Testis (tissue), 3 donors: ENCODE results near the gene SHC2. TPM values are rescaled to one million over a fixed set of nuclear protein-coding genes. Genes with fewer than 3 reads are reported as not detected.
"Not testable (repeated sequence)": the region's sequence is repeated elsewhere in the genome, so short reads cannot be mapped to it uniquely, and the experiment has no call there.

Experiments used
- DNase-seq: peaks from one replicate; pipeline ENCODE4 v3.0.0-alpha.2; 2019
- H3K27ac ChIP-seq, 2 donors: fragments of 200-600 bp; sonication (generic); one replicate each; pipeline ENCODE4 v1.5.1; 2019
- H3K27me3 ChIP-seq: fragments of 200-600 bp; sonication (generic); one replicate; pipeline ENCODE4 v1.5.1; 2019
- H3K36me3 ChIP-seq: fragments of 200-600 bp; sonication (generic); one replicate; pipeline ENCODE4 v1.5.1; 2017; ENCODE audit warnings: low read depth; ENCODE audit errors: missing control alignments
- H3K4me1 ChIP-seq: fragments of 200-600 bp; sonication (generic); one replicate; pipeline ENCODE4 v1.5.1; 2019
- H3K4me3 ChIP-seq, 2 donors: fragments of 200-600 bp; sonication (generic); one replicate each; pipeline ENCODE4 v1.5.1; 2017 to 2019
- H3K9me3 ChIP-seq: fragments of 200-600 bp; sonication (generic); one replicate; pipeline ENCODE4 v1.5.1; 2017
- CTCF ChIP-seq, 3 experiments: fragments of 450-650 bp in 2 of 3; fragments of 200-600 bp in 1 of 3; sonication (generic) in 1 of 3; IDR thresholded peaks; one replicate each; pipeline ENCODE4 v1.5.1; 2016 to 2019; ENCODE audit warnings: antibody characterized with exemption in 3 of 3, mild to moderate bottlenecking in 2 of 3, moderate library complexity in 1 of 3
- POLR2A ChIP-seq: fragments of 450-650 bp; IDR thresholded peaks from one replicate; pipeline ENCODE4 v1.6.1; 2017; ENCODE audit warnings: antibody characterized with exemption, mild to moderate bottlenecking, moderate library complexity
- WGBS, 2 donors: methylation state at CpG; one replicate each; pipeline ENCODE4 v1.1.5; 2018; 5-methylcytosine and 5-hydroxymethylcytosine counted together
- intact Hi-C: fragments of 100-400 bp; cut with DNase I; formaldehyde crosslinking; loops from one replicate; pipeline ENCODE4 v1.15.1; 2023; ENCODE audit warnings: low total_unique reads
- polyA plus RNA-seq: library from polyadenylated mRNA; stranded (reverse); fragments of 350-450 nt; fragmentation: Illumina TruSeq; extraction: RNeasy Lipid Tissue Mini Kit (QIAGEN cat#74804); gene quantifications from one replicate; pipeline ENCODE4 v1.2.3, GENCODE V29; 2014; ENCODE audit warnings: low read depth, low replicate concordance; ENCODE audit not compliant: insufficient read depth
- total RNA-seq, 2 donors: library from RNA; depleted of rRNA; stranded (reverse); fragments of >200 nt; gene quantifications; one replicate each; pipeline ENCODE4 v1.2.3, GENCODE V29; 2016

The SHC2 gene
- total and polyA plus RNA-seq, 3 donors from 2014 or later = 26.7 to 67.3 (median 57.8) TPM

GRCh38 chr19:384799-385169 is 76.0 kb downstream of the SHC2 start:
- Histone ChIP-seq H3K4me1 (no peaks in the 10 kb centered on the region), H3K36me3 (no peaks in the 10 kb centered on the region), H3K27ac (no peak overlapping the region), H3K27me3 (no peaks in the 10 kb centered on the region), H3K4me3 (no peak overlapping the region), H3K9me3 (no peaks in the 10 kb centered on the region)
- intact Hi-C loops = no loop called here
- DNase-seq = no peak
- 75 to 76% methylated on average over 9 of the region's 9 CpGs for WGBS, 2 donors
- TF ChIP-seq CTCF (IDR thresholded peaks at IDR 0.05) (no peak), POLR2A (no peak)

- peak in 2 of 3 experiments; percentile 26 to 34 for TF ChIP-seq CTCF (IDR thresholded peaks at IDR 0.05)
- no peak for TF ChIP-seq POLR2A
- Histone ChIP-seq H3K27me3 (no peaks in the 10 kb centered on the region), H3K9me3 (no peaks in the 10 kb centered on the region), H3K4me3 (no peak overlapping the region), H3K36me3 (no peaks in the 10 kb centered on the region), H3K27ac (no peak overlapping the region), H3K4me1 (no peaks in the 10 kb centered on the region)
- 45 to 61% methylated on average over 39 to 44 of the region's 44 CpGs for WGBS, 2 donors
- intact Hi-C loops = no loop called here
- no peak for DNase-seq
These were observed 76.7 kb downstream of the SHC2 start for GRCh38 chr19:383922-384798.

- H3K27me3 ChIP-seq = no peaks in the 10 kb centered on the region
- H3K4me1 ChIP-seq = no peaks in the 10 kb centered on the region
- WGBS, 2 donors = 84 to 87% methylated on average over 19 of the region's 19 CpGs
- H3K9me3 ChIP-seq = no peaks in the 10 kb centered on the region
- H3K27ac ChIP-seq = no peak overlapping the region
- H3K36me3 ChIP-seq = no peaks in the 10 kb centered on the region
- intact Hi-C loops = no loop called here
- H3K4me3 ChIP-seq = no peak overlapping the region
- DNase-seq = no peak
- TF ChIP-seq CTCF (IDR thresholded peaks at IDR 0.05) (no peak), POLR2A (no peak)
These were observed 77.8 kb downstream of the SHC2 start for GRCh38 chr19:383040-383439.

- WGBS, 2 donors = 77 to 83% methylated on average over 9 of the region's 9 CpGs
- intact Hi-C loops, H3K4me3 ChIP-seq, H3K4me1 ChIP-seq, H3K27me3 ChIP-seq, H3K36me3 ChIP-seq, DNase-seq, H3K9me3 ChIP-seq, H3K27ac ChIP-seq: not testable (repeated sequence)
These were observed 78.3 kb downstream of the SHC2 start for GRCh38 chr19:382578-382977.

- H3K4me3 ChIP-seq, H3K4me1 ChIP-seq, H3K27ac ChIP-seq, DNase-seq, H3K9me3 ChIP-seq, H3K36me3 ChIP-seq, intact Hi-C loops, H3K27me3 ChIP-seq: not testable (repeated sequence)
- WGBS, 2 donors = 80 to 81% methylated on average over 11 of the region's 11 CpGs
These were observed 78.9 kb downstream of the SHC2 start for GRCh38 chr19:381901-382300.

GRCh38 chr19:380618-381219 is 80.1 kb downstream of the SHC2 start:
- intact Hi-C loops, H3K36me3 ChIP-seq, H3K9me3 ChIP-seq, H3K27me3 ChIP-seq, H3K27ac ChIP-seq, H3K4me1 ChIP-seq, H3K4me3 ChIP-seq, DNase-seq: not testable (repeated sequence)
- 64 to 68% methylated on average over 15 to 17 of the region's 17 CpGs for WGBS, 2 donors
